Left lung (tissue), 10 donors: ENCODE data around the gene SLC2A10. TPM values are rescaled to one million over a fixed set of nuclear protein-coding genes. Genes with fewer than 3 reads are reported as not detected.

Source experiments
- ATAC-seq: fragments of 200-7000 bp; cut with Tn5 transposase; one replicate; pipeline ENCODE4 v1.9.1; 2020; ENCODE audit warnings: moderate library complexity
- DNase-seq, 4 donors: peaks; one replicate each; pipeline ENCODE4 v3.0.0-alpha.2; 2013 to 2020
- H3K27ac ChIP-seq, 2 donors: fragments of 200-600 bp; sonication (generic) in 1 of 2; one replicate each; pipeline versions ENCODE4 v1.5.0 to v1.8.0; 2020 to 2021
- H3K27me3 ChIP-seq, 2 donors: fragments of 200-600 bp; sonication (generic) in 1 of 2; one replicate each; pipeline versions ENCODE4 v1.5.0 to v1.8.0; 2020 to 2021
- H3K36me3 ChIP-seq, 2 donors: fragments of 200-600 bp; sonication (generic) in 1 of 2; one replicate each; pipeline versions ENCODE4 v1.5.0 to v1.8.0; 2020 to 2021
- H3K4me1 ChIP-seq, 2 donors: fragments of 200-600 bp; one replicate each; pipeline ENCODE4 v1.8.0; 2021
- H3K4me3 ChIP-seq, 2 donors: fragments of 200-600 bp; sonication (generic) in 1 of 2; one replicate each; pipeline versions ENCODE4 v1.5.0 to v1.8.0; 2020 to 2021; ENCODE audit warnings: mild to moderate bottlenecking in 1 of 2
- H3K9me3 ChIP-seq, 2 donors: fragments of 200-600 bp; sonication (generic) in 1 of 2; one replicate each; pipeline versions ENCODE4 v1.5.0 to v1.8.0; 2020 to 2021
- intact Hi-C, 2 donors: fragments of 100-400 bp; cut with DNase I; formaldehyde crosslinking; loops; one replicate each; pipeline versions ENCODE4 v1.11.2 to v1.14.2; 2022
- polyA plus RNA-seq, 6 donors: library from polyadenylated mRNA; unstranded; fragments of 120-200 nt; gene quantifications; one replicate each; pipeline ENCODE4 v1.2.1, GENCODE V29; 2013; ENCODE audit not compliant: insufficient read length in 6 of 6
- total RNA-seq, 2 donors: library from RNA; stranded (reverse); fragmentation: NEBNext Ultra II Directional; extraction: Animal tissue kit (Norgen Biotek cat#: 25700); gene quantifications; one replicate each; pipeline ENCODE4 v1.2.1, GENCODE V29; 2021
- TF ChIP-seq, protein P1 (sequence below), 2 donors: fragments of 200-600 bp; sonication (generic) in 1 of 2; IDR thresholded peaks; one replicate each; pipeline versions ENCODE4 v1.5.0 to v1.8.0; 2021; ENCODE audit warnings: antibody characterized with exemption in 2 of 2
- donor health status: DM: no; HTN: yes; CAD: no.
- donor health status: DM: no; HTN: no; CAD: no.

The SLC2A10 gene
- total and polyA plus RNA-seq, 8 donors: 12.9 to 26.1 (median 21.0) TPM

DNA sequence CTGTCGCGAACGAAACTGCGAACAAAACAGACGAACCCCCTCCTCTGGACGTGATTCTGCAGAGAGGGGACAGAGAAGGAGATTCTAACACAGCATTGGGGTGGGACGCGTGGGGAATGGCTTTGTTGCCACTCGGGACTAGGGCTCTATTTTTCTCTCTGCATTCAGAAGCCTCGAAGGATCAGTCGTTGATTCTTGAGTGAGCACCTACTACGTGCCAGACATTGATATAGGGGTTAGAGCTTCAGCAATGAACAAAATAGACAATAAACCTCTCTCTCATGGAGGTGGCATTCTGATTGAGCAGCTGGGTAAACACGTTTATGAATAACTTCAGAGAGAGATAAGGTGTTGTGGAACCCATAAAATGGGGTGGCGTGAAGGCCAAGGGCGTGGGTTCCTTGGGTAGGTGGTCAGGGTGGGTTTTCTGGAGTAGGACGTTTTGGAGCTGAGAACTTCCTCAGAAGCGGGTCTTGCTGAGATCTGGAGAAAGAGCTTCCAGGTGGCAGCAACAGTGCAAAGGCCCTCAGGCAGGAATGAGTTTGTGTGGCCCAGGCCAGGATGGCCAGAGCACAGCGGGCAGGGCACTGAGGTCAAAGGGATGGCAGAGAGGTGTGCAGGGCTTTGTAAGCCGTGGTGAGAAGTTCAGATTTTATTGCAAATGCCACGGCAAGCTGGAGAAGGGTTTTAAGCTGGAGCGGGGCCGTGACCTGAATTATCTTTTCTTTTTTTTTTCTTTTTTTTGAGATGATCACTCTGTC lies 884 bp downstream of the SLC2A10 start:
- peak overlapping the region; percentile 52 to 76 for H3K4me3 ChIP-seq
- H3K4me1 ChIP-seq: peaks cover 0 to 15% of the 10 kb centered on the region in 2 donors
- H3K27me3 ChIP-seq: peaks cover 0 to 26% of the 10 kb centered on the region in 2 donors
- intact Hi-C loops: no loop called here
- H3K36me3 ChIP-seq: no peaks in the 10 kb centered on the region
- H3K27ac ChIP-seq: peak overlapping the region; percentile 74 to 78
- H3K9me3 ChIP-seq: peaks cover 0 to 6% of the 10 kb centered on the region in 2 donors
- TF ChIP-seq, protein P1, sequence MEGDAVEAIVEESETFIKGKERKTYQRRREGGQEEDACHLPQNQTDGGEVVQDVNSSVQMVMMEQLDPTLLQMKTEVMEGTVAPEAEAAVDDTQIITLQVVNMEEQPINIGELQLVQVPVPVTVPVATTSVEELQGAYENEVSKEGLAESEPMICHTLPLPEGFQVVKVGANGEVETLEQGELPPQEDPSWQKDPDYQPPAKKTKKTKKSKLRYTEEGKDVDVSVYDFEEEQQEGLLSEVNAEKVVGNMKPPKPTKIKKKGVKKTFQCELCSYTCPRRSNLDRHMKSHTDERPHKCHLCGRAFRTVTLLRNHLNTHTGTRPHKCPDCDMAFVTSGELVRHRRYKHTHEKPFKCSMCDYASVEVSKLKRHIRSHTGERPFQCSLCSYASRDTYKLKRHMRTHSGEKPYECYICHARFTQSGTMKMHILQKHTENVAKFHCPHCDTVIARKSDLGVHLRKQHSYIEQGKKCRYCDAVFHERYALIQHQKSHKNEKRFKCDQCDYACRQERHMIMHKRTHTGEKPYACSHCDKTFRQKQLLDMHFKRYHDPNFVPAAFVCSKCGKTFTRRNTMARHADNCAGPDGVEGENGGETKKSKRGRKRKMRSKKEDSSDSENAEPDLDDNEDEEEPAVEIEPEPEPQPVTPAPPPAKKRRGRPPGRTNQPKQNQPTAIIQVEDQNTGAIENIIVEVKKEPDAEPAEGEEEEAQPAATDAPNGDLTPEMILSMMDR (IDR thresholded peaks at IDR 0.05): no peak
- ATAC-seq (no peak), DNase-seq (no peak)

DNA sequence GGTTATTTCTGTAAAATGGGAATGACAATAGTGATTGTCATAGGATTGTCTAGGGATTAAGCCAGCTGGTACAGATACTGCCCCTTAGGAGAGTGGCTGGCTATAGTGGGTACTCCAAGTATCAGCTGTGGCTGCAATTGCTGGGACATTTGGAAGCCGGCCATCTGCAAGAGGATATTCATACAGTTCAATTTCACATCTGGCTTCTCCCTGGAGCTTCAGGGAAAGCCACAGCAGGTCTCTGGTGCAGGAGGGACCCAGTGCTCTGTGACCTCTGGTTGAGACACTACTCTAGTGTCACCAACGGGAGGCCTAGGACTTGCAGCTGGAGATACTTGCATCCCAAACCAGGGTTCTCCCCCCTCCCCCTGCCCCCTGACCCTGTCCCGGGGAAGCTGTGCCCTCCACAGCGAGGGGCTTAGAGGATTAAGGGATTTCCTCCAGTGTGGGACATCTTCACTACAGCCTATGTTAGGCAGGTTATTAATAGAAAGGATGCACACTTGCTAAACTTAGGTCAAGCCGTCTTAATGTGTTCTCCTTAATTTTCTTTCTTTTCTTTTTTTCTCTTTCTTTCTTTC lies 2.7 kb downstream of the SLC2A10 start:
- ATAC-seq (no peak), DNase-seq (no peak)
- no peak overlapping the region for H3K4me3 ChIP-seq
- intact Hi-C loops: no loop called here
- TF ChIP-seq, protein P1 (IDR thresholded peaks at IDR 0.05): no peak
- no peak overlapping the region for H3K27ac ChIP-seq
- H3K4me1 ChIP-seq: peaks cover 0 to 15% of the 10 kb centered on the region in 2 donors
- H3K36me3 ChIP-seq: no peaks in the 10 kb centered on the region
- H3K27me3 ChIP-seq: peaks cover 0 to 26% of the 10 kb centered on the region in 2 donors
- no peaks in the 10 kb centered on the region for H3K9me3 ChIP-seq

DNA sequence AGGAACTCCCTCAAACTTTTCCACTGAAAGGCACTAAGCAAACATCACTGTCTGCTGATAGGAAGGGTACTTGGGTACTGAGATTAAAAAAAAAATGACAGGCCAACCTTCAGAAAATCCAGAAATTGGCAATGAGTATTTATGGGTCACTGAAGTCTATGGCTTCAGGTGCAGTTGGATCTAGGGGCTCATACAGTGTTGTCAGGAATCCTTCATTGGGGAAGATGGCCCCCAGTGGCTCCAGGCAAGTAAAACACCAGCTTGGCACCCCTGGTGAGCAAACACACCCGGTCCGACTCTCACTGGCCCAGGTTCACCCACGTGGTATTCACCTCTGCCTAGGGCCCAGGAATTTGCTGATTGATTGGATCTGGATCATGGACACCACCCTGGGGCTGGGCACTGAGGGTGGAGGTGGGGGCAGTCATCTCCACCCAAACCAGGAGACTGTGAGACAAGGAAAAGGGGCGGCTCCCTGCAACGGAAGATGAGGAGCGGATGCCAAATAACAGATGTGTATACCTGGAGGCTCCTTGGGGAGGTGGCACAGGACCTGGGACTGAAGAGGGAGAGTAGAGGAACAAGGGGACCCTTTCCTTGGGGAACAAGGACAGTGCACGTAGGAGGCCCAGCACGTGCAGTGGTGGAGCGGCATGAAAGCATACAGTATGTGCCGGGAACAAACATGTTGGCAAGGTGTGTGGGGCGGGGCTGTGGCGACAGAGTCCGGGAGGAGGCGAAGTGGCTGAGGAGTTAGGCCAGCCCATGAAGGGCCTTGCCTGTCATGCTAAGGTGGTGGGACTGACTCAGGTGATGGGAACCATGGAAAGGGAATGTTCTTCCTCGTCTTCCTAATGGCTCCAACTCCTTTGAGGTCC lies 4.7 kb downstream of the SLC2A10 start:
- peaks cover 0 to 16% of the 10 kb centered on the region in 2 donors for H3K27me3 ChIP-seq
- H3K36me3 ChIP-seq: no peaks in the 10 kb centered on the region
- H3K27ac ChIP-seq: no peak overlapping the region
- H3K4me3 ChIP-seq: no peak overlapping the region
- TF ChIP-seq, protein P1 (IDR thresholded peaks at IDR 0.05): no peak
- DNase-seq (no peak), ATAC-seq (no peak)
- no peaks in the 10 kb centered on the region for H3K9me3 ChIP-seq
- intact Hi-C loops: no loop called here
- peaks cover 0 to 15% of the 10 kb centered on the region in 2 donors for H3K4me1 ChIP-seq

DNA sequence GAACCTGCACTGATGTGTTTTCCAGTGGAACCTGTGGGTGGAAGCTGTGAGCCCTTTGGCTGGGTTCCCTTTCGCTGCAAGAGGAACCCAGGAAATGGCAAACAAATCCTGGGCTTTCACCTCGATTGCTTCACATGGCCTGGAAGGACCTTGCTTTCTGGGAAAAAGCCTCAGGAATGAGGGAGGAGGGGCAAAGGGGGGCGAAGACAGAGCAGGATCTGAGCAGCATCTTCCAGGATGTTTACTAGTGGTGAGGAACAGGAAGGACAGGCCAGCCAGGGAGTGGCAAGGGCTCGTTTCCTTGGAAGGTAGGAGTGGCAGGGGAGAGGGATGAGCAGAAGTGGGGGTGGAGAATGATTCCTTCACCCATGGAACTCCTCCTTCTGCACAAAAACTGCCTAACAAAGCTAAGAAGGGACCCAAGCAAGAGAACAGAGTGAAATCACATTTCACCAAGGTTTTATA lies 5.9 kb downstream of the SLC2A10 start:
- no peaks in the 10 kb centered on the region for H3K36me3 ChIP-seq
- H3K27me3 ChIP-seq: peaks cover 0 to 5% of the 10 kb centered on the region in 2 donors
- no peak for DNase-seq
- intact Hi-C loops: no loop called here
- H3K4me3 ChIP-seq: no peak overlapping the region
- ATAC-seq: no peak
- no peak overlapping the region for H3K27ac ChIP-seq
- TF ChIP-seq, protein P1 (IDR thresholded peaks at IDR 0.05): no peak
- peaks cover 0 to 5% of the 10 kb centered on the region in 2 donors for H3K9me3 ChIP-seq
- H3K4me1 ChIP-seq: peaks cover 0 to 8% of the 10 kb centered on the region in 2 donors
